ENCODE measurements around the gene TNFSF18.
"Not testable (repeated sequence)": the region's sequence is repeated elsewhere in the genome, so short reads cannot be mapped to it uniquely, and the experiment has no call there.

Gene TNFSF18

DNA sequence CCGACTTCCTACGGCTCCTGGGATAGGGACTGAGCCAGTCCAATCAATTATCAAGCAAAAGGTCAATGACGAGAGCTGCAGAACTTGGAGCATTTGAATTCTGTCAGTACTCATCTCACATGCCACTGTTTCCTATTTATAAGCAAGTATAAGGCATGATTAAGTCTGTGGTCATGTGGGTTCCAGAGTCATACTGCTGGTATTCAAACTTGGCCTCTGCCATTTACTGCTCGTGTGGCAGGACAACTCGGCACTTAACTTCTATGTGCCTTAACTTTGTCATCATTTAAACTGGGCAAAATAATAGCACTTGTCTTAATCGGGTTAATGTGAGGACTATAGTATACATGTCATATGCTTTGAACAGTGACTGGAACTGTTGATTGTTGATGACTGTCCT, 44.9 kb upstream of the TNFSF18 start:
- H3K27ac ChIP-seq (ENCODE audit: poor library complexity, severe bottlenecking) = no peak overlapping the region
- DNase-seq (ENCODE audit: low spot score) (no peak), ATAC-seq (ENCODE audit: low read depth) (peak; percentile 83)
- H3K4me1 ChIP-seq (ENCODE audit: insufficient read depth, poor library complexity, severe bottlenecking) = no peaks in the 10 kb centered on the region
- H3K27me3 ChIP-seq (ENCODE audit: insufficient read depth, poor library complexity, severe bottlenecking) = no peaks in the 10 kb centered on the region
- TF ChIP-seq CTCF (IDR thresholded peaks at IDR 0.05; ENCODE audit: poor library complexity, severe bottlenecking) = no peak
- H3K36me3 ChIP-seq (ENCODE audit: low read depth) = no peaks in the 10 kb centered on the region
- H3K4me3 ChIP-seq (ENCODE audit: severe bottlenecking) = no peak overlapping the region
- H3K9me3 ChIP-seq (ENCODE audit: severe bottlenecking) = no peaks in the 10 kb centered on the region

- no peaks in the 10 kb centered on the region for H3K27me3 ChIP-seq (ENCODE audit: insufficient read depth, poor library complexity, severe bottlenecking)
- no peaks in the 10 kb centered on the region for H3K4me1 ChIP-seq (ENCODE audit: insufficient read depth, poor library complexity, severe bottlenecking)
- H3K4me3 ChIP-seq (ENCODE audit: severe bottlenecking) = no peak overlapping the region
- ATAC-seq (ENCODE audit: low read depth) (no peak), DNase-seq (ENCODE audit: low spot score) (no peak)
- H3K36me3 ChIP-seq (ENCODE audit: low read depth) = no peaks in the 10 kb centered on the region
- H3K9me3 ChIP-seq (ENCODE audit: severe bottlenecking) = no peaks in the 10 kb centered on the region
- no peak for TF ChIP-seq CTCF (IDR thresholded peaks at IDR 0.05; ENCODE audit: poor library complexity, severe bottlenecking)
- H3K27ac ChIP-seq (ENCODE audit: poor library complexity, severe bottlenecking) = no peak overlapping the region
Observed at GRCh38 chr1:173094541-173094940, 43.8 kb upstream of the TNFSF18 start.

GRCh38 chr1:173093691-173094445, 43.1 kb upstream of the TNFSF18 start:
- Histone ChIP-seq H3K4me3 (ENCODE audit: severe bottlenecking) (no peak overlapping the region), H3K9me3 (ENCODE audit: severe bottlenecking) (no peaks in the 10 kb centered on the region), H3K27me3 (ENCODE audit: insufficient read depth, poor library complexity, severe bottlenecking) (no peaks in the 10 kb centered on the region), H3K4me1 (ENCODE audit: insufficient read depth, poor library complexity, severe bottlenecking) (no peaks in the 10 kb centered on the region), H3K36me3 (ENCODE audit: low read depth) (no peaks in the 10 kb centered on the region), H3K27ac (ENCODE audit: poor library complexity, severe bottlenecking) (no peak overlapping the region)
- TF ChIP-seq CTCF (IDR thresholded peaks at IDR 0.05; ENCODE audit: poor library complexity, severe bottlenecking) = no peak
- DNase-seq (ENCODE audit: low spot score) (no peak), ATAC-seq (ENCODE audit: low read depth) (no peak)

- Histone ChIP-seq H3K4me3 (ENCODE audit: severe bottlenecking) (no peak overlapping the region), H3K27ac (ENCODE audit: poor library complexity, severe bottlenecking) (no peak overlapping the region), H3K27me3 (ENCODE audit: insufficient read depth, poor library complexity, severe bottlenecking) (no peaks in the 10 kb centered on the region), H3K4me1 (ENCODE audit: insufficient read depth, poor library complexity, severe bottlenecking) (no peaks in the 10 kb centered on the region), H3K9me3 (ENCODE audit: severe bottlenecking) (no peaks in the 10 kb centered on the region), H3K36me3 (ENCODE audit: low read depth) (no peaks in the 10 kb centered on the region)
- ATAC-seq (ENCODE audit: low read depth) (no peak), DNase-seq (ENCODE audit: low spot score) (no peak)
- no peak for TF ChIP-seq CTCF (IDR thresholded peaks at IDR 0.05; ENCODE audit: poor library complexity, severe bottlenecking)
Observed at GRCh38 chr1:173084292-173084691, 33.6 kb upstream of the TNFSF18 start.

- no peaks in the 10 kb centered on the region for H3K4me1 ChIP-seq (ENCODE audit: insufficient read depth, poor library complexity, severe bottlenecking)
- TF ChIP-seq CTCF (IDR thresholded peaks at IDR 0.05; ENCODE audit: poor library complexity, severe bottlenecking) = no peak
- no peak overlapping the region for H3K27ac ChIP-seq (ENCODE audit: poor library complexity, severe bottlenecking)
- DNase-seq (ENCODE audit: low spot score) = no peak
- ATAC-seq (ENCODE audit: low read depth) = no peak
- H3K36me3 ChIP-seq (ENCODE audit: low read depth) = no peaks in the 10 kb centered on the region
- no peaks in the 10 kb centered on the region for H3K27me3 ChIP-seq (ENCODE audit: insufficient read depth, poor library complexity, severe bottlenecking)
- no peak overlapping the region for H3K4me3 ChIP-seq (ENCODE audit: severe bottlenecking)
- no peaks in the 10 kb centered on the region for H3K9me3 ChIP-seq (ENCODE audit: severe bottlenecking)
Observed at GRCh38 chr1:173082913-173083312, 32.2 kb upstream of the TNFSF18 start.

DNA sequence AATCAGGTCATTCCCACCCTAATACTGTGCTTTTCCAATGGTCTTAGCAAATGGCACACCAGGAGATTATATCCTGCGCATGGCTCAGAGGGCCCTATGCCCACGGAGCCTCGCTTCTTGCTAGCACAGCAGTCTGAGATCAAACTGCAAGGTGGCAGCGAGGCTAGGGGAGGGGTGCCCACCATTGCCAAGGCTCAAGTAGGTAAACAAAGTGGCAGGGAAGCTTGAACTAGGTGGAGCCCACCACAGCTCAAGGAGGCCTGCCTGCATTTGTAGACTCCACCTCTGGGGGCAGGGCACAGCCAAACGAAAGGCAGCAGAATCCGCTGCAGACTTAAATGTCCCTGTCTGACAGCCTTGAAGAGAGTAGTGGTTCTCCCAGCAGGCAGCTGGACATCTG, 23.5 kb upstream of the TNFSF18 start:
- DNase-seq (ENCODE audit: low spot score); H3K36me3 ChIP-seq (ENCODE audit: low read depth): not testable (repeated sequence)

More for the DNA sequence above, 23.5 kb upstream of the TNFSF18 start:
- not testable (repeated sequence) for H3K4me3 ChIP-seq (ENCODE audit: severe bottlenecking); H3K27ac ChIP-seq (ENCODE audit: poor library complexity, severe bottlenecking); H3K27me3 ChIP-seq (ENCODE audit: insufficient read depth, poor library complexity, severe bottlenecking); ATAC-seq (ENCODE audit: low read depth); H3K4me1 ChIP-seq (ENCODE audit: insufficient read depth, poor library complexity, severe bottlenecking); H3K9me3 ChIP-seq (ENCODE audit: severe bottlenecking)
